GM21526 (cell line): Measurements from ENCODE around the gene KCNQ1.

Experiments
- ATAC-seq: cut with Tn5 transposase; IDR thresholded peaks from one replicate; pipeline ENCODE4 v1.9.1; 2021; ENCODE audit warnings: moderate library complexity; ENCODE audit not compliant: unreplicated experiment, low FRiP score

Gene KCNQ1

DNA sequence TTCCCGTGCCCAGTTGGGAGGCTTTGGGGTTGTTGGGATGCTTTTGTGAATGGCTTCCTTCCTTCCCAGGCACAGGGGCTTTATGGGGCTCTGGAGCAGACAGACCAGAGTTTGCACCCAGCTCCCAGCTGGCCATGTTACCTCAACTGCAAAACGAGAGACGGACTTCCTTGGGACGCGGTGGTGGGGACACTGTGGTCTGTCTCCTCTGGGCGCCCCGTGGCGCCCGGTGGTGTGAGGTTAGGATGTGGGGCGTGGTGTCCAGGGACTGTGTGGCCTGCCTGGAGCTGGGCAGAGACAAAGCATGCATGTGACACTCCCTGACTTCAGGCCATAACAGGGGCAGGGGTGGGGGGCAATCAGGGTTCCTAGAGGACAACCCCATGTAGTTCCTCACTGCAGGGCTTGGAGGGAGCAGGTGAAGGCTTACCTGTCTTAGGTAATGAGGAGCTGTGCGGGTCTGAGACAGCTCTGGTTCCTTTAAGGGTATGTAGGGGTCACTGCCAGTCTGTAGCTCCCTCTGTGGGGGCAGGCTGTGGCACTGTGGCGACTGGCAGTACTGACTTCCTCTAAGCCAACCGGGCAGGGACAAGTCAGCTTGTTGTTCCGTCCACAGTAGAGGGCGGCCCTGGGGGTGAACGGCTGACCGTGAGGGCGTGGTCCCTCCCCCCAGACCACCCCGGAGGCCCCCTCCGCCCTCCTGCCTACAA, 14.4 kb downstream of the KCNQ1 start:
- ATAC-seq = no peak

DNA sequence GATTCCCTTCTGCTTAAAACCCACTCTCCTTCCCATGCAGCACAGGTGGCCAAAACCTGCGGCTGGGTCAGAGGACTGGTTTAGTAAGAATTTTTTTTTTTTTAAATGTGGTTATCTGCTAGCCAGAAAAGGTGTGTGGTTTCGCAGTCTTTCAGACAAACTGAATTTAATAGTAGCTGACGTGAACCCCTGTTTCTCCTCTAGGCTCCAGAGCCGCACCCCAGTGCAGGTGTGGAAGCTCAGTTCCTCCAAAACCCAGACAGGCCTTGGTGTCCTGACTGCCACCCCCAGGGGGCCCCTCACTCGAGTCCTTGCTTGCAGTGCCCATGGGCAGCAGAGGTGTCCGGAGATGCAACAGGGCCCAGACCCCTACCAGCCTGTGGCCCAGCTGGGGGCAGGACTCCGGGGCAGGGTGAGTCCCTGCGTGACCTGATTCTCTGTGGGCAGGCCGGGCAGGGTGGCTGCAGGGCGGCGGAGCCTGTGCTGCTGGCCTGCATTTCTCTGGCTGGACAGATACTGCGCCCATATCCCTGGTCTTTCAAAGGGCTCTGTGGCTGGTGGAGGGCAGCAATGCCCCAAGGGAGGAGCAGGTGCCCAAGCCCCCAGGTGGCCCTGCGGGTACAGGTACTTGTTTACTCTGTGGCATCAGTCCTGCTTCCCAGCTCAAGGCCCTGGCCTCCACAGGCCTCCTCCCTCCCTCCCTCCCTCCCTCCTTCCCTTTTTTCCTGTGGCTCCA, 15.2 kb downstream of the KCNQ1 start:
- no peak for ATAC-seq

DNA sequence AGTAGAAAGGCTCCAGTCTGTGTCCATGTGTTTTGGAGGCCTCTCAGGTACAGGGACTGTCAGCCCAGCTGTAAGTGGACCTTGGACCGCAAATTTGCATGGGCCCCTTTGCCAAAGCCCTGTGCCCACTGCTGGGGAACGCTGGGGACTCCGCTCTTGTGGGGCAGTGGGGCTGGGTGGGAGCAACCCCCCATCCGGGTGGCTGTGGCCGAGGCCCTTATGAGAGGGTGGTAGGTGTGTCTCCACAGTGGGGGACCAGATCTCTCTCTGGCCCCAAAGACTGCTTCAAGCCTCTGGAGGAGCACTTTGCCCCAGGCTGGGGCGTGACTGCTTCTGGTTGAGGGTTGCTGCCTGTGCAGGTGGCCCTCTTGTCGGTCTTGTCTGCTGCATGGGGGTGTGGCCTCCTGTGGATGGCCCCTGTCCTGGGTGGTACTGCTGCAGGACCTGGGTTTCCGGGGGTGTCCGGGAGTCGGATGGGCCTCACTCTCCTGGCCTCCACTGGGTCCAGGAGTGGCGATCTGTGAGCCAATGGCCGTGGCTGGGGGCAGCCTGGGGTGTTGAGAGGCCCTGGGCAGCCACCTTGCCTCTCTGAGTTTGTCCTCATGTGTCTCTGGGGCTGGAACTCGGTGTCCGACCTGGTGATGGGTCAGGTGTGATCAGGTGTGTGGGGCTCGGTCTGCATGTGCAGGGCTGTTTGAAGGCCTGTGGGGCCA, 15.9 kb downstream of the KCNQ1 start:
- ATAC-seq = no peak

DNA sequence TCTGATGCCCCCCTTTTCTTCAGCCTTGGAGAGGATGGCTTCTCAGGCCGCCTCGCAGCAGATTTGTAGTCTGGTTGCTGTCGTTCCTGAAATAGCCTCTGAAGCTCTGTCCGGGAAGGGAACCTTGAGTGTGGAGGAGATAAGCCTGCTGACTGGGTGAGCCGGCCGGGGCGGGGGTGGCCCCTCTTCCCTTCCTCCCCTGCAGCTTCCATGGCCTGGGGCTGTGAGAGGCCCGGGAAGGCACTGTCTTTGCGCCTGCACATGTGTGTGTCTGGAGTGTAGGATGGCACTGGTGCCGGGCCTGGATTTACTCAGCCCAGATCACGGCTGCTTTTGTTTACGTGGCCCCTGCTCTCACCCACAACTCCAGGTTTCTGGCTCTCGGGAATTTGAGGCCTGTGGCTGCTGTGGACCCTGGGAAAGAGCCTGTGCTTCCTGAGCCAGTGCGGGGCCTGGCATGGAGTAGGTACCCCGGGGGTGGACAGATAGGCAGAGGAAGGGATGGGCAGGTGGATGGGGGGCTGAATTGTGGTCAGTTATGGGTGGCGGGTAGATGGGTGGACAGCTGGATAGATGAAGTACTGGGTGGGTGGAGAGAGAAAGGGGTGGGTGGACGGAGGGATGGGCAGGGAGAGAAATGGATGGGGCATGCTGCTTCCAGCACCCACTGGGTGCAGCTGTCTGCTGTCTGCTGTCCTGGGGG, 16.6 kb downstream of the KCNQ1 start:
- no peak for ATAC-seq

DNA sequence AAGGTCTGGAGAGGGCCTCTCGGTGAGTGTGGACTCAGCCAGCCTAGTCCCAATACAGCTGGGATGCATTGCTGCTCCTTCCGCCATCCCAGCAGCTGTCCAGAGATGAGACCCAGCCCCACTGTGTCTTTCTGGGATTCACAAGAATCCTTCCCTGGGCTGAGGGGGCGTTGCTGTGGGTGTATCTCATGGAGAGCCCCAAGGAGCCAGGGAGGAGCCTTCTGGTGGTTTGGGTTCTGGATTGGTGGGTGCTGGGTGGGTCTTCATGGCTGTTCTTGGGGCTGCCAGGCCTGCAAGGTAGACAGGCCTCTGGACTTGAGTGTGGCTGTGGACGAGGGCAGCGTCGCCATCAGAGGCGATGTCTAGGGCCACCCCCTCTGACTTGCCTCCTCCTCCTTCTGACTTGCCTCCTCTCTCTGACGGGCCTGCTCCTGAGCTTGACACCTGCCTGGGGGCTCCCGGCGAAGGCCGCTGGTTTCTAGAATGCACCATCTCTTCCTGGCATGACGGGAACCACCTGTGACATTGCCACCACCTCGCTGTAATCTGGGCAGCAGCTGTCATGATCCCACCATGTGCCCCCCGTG, 17.2 kb downstream of the KCNQ1 start:
- no peak for ATAC-seq

DNA sequence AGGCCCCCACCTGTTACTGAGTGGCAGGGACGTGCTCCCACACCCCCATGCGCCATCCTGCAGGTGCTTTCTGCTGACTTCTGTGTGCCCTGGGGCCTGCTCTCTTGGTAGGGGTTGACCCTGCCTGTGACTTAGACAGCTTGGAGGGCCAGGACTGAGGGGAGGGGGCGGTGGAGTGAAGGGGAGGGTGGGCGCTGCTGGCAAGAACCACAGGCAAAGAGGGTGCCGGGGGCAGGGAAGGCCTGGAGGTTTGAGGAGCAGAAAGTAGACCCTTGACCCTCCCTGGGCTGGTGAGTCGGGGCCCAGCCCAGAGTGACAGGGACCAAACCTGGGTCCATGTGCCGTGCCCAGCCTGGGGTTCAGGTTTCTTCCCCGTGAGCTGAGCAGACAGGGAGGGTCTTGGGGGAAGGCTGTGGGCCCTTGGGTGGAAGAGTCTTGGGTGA, 17.8 kb downstream of the KCNQ1 start:
- ATAC-seq = no peak

DNA sequence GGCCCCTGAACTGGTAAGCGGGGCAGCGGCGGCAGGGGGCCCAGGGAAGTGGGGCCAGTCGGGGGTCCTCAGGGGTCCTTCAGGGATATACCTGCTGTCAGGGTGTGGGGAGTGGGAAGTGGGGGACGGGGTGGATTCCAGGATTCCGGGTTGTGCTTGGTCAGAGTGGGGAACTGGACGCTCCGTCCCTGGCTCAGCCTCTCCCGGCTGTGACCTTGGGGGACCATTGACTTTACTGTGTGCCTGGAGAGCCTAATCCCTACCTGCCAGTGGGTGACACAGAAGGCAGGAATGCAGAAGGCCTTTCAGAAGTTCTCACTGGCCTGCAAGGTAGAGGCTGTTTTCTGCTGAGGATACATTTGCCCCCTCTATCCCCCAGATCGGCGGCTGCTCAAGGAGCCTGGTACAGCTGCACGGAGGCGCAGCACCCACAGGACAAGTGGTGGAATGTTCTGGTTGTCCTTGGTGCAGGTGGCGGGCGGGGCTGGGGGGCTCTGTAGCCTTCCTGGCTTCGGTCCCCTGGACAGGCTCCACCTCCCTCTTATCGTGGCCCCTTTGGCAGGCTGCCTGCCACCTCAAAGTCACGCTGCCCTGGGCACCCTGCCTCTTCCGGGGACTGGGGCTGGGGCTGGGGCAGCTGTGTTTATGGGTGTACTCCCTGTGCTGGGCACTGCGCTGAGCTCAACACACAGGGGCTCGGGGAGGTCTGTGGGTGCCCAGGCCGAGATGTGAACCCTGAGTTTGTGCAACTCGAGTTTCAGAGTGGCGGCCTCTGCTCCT, 18.4 kb downstream of the KCNQ1 start:
- ATAC-seq = no peak

DNA sequence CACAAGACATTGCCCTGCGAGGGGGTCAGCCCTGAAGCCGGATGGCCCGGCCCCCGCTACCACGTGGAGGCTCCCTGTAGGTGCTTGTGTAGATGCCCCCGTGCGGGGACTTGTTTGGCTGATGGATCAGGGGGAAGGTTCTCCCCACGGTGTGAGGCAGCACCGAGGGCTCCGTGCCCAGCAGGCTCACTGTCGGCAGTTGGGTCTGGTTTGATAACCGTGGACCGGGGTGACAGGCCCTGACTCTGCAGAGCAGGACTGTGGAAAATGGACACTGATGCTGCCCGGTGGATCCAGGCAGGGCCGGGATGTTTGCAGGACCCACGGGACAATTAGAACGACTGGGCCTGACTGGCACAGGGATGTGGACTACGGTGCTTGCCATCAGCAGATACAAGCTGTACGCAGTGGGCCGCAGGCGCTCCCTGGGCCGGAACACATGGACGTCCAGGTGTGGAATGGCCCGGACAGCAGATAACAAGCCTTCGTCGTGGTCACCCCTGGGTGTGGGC, 19.0 kb downstream of the KCNQ1 start:
- no peak for ATAC-seq

DNA sequence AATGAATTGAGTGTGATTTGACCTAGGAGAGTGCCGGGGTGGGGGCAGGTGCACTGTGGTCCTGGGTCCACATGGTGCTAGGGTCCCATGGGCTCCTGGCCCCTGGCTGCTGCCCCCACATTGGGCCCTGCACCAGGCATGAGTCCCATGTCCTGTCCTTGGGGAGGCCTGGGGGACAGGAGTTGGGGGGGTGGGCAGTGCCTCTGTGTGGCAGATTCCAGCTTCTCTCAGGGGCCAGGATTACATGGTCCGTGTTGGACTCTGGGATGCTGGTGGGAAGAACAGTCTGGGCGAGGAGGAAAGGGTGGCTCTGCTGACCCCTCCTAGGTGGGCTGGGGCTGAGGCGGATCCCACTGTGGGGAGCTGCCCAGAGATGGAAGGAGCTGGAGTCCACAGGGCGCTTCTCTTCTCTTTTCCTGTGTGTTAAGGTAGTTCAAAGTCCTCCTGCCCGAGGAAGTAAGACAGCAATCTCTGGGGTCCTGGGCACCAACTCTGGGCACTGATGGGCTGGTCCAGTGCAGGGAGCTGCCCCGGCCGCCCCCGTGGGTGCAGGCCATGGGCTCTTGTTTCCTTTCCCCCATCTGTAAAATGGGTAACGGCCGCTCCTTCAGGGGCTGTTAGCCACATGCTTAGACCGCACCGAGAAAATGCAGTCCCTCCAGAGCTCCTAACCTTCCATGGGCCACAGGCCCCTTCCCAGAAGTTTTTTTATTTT, 19.8 kb downstream of the KCNQ1 start:
- ATAC-seq = no peak

DNA sequence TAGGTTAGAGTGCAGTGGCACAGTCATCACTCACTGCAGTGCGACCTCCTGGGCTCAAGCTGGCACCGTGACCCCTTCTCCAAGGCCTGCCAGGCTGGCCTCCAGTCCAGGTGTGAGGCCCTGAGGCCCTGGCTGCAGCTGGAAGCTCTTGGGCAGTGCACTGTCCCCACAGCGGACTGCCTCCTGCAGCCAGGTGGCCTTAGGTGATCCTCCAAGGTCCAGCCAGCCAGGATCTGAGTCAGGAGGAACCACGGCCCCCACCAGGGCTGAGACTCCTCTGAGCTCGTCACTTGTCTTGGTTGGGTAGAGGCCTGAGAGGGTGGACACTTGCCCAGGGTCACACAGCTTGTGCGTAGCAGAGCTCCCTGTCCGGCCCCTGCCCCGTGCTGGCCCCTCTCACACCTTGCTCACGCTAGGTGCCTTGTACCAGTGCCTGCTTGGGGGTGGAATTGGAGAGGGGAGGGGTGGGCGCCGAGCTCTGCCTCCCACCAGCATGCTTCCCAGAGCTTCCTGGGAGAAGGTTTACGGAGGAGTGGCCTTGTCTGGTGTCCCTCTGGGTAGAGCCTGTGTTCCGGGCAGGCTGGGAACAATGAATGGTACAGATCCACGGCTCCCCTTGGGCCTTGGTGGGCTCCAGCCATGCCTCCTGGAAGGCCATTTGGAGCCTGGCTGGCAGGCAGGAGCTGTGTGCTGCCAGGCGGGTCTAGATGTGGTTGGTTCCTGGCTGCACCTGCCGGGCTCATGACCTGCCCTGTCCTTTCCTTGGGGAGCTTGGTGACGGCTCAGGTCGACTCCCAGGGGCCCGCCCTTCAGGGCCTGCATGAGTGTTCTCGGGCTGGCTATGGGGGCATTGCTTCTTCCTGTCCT, 20.6 kb downstream of the KCNQ1 start:
- no peak for ATAC-seq

DNA sequence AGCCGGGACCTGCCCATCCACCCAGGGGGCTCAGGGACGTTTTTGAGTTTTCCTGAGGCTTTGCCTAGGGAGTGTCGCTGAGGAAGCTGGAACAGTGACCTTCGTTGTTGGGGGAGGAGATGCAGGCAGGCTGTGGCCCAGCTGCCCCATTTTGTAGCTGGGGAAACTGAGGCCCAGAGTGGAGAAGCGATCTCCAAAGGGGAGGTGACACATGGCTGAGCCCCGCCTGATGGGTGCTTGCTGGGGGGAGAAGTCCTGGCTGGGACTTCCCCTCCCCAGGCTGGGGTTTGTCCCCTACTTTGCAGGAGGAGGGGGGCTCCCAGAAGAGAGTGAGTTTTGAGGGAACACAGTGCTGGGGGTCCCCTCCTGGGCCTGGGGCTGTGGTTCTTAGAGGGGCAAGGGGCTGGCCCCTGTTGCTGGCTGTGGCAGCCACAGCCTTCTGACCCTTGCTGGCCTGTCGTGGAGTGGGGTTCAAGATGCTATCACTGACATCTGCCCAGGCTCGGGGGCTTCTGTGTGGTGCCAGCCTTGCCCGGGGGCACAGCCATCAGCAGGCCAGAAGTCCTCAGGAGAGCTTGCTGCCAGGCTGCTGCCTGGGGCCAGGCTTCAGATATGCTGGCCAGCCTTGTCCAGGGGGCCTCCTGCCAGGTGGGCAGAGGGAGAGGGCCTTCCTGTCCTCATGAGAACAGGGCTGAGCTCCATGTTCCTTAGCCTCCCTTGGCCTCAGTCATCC, 21.4 kb downstream of the KCNQ1 start:
- no peak for ATAC-seq

DNA sequence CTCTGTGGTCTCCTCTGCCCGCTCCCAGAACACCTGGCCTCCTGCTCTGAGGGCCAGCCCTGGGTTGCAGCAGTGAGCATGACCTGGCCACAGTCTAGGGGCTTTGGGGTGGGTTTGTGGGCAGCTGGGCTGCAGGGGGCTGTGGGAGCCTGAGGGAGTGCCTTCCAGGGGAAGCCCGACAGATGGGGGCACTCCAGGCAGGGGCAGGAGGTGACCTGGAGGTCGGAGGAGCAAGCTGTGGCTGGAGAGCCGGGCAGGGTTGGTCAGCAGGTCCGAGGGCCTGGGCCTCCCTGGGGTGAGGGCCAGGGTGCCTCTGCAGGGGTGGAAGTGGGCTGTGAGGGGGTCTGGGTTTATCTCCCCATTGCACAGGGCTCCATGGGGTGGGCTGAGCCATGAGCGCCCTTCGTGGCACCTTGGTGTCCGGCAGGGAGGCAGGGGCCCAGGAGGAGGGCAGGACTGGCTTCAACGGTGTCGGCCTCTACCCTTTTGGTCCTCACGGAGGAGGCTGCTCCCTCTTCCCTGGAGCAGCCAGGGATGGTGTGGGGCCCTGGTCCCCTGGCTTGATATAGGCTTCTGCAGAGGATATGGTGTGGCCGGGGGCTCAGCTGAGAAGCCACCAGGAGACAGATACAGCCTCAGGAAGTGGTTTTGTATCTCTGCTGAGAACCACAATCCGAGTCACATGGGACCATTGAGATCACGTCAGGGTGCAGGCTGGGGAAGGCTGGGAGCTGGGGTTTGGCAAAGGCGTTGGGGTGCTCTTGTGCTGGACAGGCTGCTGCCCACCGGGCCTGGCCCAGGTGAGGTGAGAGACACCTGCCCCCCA, 22.3 kb downstream of the KCNQ1 start:
- no peak for ATAC-seq

DNA sequence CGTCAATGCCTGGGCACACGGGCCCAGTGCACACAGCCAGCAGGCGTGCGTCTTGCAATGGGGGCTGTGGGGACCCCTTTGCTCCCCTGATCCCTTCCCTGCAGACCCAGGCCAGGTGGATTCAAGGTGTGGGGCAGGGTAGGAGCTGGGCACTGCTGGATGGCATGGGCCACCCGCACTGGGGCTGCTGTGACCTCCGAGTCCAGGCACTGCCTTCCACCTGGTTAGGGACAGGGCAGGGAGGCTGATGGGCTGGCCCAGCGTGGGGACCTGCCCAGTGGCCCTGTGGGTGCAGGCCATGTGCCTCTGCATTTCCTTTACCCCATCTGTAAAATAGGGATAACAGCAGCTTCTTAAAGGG, 22.9 kb downstream of the KCNQ1 start:
- ATAC-seq = no peak

DNA sequence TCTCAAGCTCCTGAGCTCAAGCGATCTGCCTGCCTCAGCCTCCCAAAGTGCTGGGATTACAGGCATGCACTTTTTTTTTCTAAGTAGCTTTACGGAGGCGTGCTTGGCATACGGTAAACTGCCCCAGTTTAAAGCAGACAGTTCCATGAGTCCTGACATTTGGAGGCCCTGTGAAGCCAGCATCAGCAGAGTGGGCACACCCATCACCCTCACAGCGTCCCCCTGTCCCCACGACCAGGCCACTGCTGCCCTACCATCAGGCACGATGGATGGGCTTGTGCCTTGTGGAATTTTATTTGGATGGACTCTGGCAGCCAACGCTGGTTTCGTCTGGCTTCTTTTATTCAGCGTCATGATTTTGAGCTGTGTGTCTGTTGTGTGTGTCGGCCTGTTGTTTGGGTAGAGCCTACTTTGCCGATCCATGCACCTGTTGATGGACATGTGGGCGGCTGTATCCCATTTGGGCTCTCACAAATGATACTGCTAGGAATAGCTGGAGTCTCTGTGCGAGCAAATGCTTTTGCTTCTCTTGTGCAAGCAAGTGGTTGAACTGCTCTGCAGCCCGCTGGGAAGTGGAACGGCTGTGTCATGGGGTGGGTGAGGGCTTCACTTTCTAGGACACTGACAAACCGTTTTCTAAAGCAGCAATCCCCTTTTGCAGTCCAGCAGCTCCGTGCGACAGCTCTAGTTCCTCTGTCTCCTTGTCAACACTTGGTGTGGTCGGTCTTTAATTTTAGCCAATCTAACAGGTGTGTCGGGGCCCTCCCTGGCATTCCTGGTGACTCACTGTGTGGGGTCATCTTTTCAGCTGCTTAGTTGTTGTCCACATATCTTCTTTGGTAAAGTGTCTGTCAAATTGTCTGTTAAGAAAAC, 23.8 kb downstream of the KCNQ1 start:
- ATAC-seq = no peak

DNA sequence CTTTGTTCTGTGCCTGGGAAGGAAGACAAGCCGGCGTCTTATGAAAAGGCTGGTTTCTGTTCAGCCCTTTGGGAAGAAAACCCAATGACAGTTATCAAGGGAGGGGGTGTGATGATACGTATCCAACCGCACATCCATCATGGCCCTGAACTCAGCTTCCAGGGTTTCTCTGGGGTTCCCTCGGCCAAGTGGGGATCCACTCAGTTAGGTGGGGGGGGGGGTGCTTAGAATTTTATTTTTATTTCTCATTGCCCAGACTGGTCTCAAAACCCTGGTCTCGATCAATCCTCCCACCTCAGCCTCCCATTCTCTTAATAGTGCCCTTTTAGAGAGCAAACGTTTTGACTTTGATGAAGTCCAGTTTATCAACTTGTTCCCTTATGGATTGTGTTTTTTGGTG, 25.7 kb downstream of the KCNQ1 start:
- ATAC-seq = no peak
